Activated CD4-positive, alpha-beta T cell treated with anti-CD3 and anti-CD28 coated beads, Interleukin-2, amount 50 U/mL, for 4 hours (primary cell): Measurements from ENCODE around the gene NARF.
A peak's percentile ranks its signal among the peaks of the same experiment; 100 is the strongest.
"Not testable (repeated sequence)": the region's sequence is repeated elsewhere in the genome, so short reads cannot be mapped to it uniquely, and the experiment has no call there.

Experiments used
- DNase-seq, 2 experiments: peaks; one replicate each; pipeline ENCODE4 v3.0.0-alpha.2; 2020

NARF gene

GRCh38 chr17:82458179-82458884, at the start of gene NARF:
TSS of gene NARF (plus strand) at chr17:82458741. CDS start at chr17:82458804, 63 bp downstream.
- DNase-seq = peak; percentile 92 to 93

DNA sequence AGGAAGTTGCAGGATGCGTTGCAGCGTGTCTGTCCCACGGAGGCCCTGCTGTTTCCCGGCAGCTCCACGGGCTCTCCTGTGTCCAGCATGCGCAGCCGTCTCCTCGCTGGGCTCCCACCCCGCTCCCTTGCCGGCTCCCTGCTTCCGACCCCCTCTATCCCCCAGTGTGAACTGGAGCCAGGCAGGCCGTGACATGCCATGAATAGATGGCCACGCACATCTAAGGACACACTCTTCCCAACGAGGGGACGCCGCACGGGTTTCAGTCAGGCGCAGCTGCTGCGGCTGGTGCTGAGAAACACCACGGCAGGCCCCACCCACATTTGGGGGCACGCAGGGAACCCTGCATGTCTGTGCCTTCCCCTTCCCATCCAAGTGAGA, 49.6 kb upstream of the NARF start:
- DNase-seq = no peak

DNA sequence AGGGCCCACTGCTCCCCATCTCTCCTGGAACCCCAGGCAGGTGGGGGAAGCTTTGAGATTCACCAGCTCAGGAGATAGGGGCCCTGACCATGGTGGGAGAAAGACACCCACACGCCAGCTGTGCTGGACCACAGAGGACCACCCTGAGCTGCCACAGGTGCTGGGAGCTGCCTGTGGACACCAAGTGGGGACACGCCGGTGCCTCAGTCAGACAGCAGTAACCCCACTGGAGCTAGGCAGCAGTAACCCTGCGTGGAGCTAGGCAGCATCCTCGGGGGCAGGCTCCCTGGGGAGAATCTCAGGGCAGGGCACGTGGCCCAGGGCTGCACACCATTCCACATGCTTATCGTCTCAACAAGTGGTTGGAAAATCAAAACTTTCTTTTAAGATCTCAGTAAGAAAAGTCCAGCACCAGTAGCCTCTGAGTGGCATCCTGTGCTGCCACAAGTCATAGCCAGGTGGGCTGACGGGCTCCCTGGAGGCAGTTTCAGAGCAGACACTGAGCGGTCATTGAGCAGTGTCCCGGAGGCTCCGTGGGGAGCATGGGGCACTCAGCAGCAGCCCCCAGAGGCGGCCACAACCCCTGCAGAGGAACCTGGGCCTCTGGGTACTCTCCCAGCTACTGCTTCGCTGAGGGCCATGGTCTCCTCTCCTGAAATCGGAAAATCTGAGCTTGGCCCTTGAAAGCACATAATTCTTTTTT, 48.4 kb upstream of the NARF start:
- no peak for DNase-seq

DNA sequence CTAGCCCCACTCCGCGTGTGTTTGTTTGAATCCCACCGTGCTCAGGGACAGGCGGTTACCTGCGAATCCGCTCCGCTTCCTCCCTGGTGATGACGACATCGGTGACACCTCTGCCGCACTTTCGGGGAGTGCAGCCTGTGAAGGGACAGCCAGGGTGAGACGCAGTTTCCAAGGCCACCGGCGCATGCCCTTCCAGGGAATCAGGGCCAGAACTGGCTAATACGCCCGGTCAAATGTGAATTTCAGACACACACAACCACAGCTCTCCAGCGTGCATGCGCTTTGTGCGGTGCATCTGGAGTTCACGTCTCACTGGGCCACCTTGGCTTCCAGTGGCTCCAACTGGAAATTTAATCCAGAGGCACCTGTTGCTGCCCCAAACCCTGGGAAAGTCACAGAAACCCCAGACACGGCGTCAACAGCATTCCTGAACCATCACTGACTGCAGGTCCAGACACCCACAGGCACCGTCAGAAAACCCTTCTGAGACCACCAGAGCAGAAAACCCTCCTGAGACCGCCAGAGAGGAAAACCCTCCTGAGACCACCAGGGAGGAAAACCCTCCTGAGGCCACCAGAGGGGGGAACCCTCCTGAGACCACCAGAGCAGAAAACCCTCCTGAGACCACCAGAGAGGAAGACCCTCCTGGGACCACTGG, 47.0 kb upstream of the NARF start:
- no peak for DNase-seq

DNA sequence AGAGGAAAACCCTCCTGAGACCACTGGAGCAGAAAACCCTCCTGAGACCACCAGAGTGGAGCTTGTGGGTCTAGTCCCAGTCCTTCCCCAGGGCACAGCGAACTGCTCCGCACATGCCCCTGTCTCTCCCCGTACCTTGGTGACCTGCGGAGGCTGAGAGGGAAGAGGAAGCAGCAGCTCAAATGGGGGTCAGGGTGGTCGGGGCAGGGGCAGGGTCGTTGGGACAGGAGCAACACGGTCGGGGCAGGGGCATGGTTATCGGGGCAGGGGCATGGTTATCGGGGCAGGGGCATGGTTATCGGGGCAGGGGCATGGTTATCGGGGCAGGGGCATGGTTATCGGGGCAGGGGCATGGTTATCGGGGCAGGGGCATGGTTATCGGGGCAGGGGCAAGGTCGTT, 46.5 kb upstream of the NARF start:
- not testable (repeated sequence) for DNase-seq

DNA sequence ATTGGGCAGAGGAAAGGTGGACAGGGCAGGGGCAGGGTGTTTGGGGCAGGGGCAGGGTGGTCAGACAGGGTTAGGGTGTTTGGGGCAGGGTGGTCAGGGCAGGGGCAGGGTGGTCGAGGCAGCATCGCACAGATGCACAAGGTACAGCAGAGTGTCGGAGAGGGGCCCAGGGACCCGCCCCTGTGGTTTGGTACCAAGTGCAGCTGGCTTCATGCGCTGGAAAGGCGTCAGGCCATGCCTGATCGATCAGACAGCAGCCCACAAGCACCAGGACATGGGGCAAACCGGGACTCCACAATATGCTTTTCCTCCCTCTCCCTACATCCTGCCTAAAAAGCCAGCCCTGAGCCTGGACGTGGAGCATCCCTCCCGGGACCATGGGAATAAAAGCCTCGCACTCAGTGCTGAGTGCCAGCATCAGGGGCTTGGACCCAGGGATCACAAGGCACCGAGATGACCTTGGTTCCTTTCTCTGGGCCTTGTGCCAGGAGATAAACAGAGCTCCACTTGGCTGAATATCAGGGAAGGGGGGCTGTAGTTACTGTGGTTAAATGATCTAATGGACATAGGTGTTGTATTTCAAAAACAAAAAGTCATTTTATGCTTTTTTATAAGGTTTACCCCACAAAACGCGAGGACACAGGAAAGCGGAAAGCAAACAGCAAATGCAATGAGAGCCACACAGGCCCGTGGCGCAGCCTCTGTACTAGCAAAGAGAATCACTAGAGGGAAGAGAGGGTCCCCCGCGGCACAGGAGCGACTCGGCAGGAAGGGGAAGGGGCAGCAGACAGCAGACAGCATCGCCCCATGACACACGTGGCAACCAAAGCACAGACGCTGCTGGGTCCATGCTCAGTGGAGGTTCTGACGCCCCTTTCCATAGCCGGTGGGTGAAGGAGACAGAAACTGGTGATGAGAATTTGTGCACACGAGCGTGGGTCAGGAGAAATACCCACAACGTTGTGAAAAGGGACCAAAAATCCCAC, 45.7 kb upstream of the NARF start:
- no peak for DNase-seq

- peak; percentile 75 for DNase-seq
Measured at GRCh38 chr17:82414548-82415281, 43.8 kb upstream of the NARF start.

- DNase-seq = no peak
Measured at GRCh38 chr17:82415336-82415735, 43.2 kb upstream of the NARF start.

GRCh38 chr17:82415786-82416185, 42.8 kb upstream of the NARF start:
- DNase-seq = no peak

DNA sequence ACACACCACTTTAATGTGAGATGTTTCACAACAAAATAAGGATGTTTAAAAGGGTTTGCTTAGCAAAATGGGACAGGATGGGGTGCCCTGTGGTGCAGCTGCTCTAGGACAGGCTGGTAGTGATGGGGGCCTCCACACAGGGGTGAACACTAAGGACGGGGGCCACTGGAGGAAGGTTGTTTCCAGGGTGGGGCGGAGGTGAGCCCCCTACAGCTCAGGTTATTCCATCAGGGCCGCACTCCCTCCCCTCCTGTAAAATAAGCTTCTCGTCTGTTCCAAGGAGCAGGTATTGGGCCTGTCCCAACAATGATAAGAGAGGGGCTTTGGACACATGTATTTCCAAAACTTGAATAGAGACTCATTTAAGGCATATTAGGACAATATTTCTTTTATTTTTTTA, 42.3 kb upstream of the NARF start:
- DNase-seq = no peak

DNA sequence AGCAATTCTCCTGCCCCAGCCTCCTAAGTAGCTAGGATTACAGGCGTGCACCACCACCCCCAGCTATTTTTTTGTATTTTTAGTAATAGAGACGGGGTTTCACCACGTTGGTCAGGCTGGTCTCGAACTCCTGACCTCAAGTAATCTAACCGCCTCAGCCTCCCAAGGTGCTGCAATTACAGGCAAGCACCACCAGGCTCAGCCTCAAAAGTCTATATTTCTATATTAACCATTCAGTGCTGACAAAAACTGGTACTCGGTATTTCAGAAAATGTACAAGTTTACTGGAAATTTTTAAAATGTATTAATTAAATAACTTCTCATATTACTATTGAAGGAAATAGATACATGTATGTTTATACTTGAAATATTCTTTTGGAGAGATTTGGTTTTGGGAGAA, 41.8 kb upstream of the NARF start:
- DNase-seq = no peak

DNA sequence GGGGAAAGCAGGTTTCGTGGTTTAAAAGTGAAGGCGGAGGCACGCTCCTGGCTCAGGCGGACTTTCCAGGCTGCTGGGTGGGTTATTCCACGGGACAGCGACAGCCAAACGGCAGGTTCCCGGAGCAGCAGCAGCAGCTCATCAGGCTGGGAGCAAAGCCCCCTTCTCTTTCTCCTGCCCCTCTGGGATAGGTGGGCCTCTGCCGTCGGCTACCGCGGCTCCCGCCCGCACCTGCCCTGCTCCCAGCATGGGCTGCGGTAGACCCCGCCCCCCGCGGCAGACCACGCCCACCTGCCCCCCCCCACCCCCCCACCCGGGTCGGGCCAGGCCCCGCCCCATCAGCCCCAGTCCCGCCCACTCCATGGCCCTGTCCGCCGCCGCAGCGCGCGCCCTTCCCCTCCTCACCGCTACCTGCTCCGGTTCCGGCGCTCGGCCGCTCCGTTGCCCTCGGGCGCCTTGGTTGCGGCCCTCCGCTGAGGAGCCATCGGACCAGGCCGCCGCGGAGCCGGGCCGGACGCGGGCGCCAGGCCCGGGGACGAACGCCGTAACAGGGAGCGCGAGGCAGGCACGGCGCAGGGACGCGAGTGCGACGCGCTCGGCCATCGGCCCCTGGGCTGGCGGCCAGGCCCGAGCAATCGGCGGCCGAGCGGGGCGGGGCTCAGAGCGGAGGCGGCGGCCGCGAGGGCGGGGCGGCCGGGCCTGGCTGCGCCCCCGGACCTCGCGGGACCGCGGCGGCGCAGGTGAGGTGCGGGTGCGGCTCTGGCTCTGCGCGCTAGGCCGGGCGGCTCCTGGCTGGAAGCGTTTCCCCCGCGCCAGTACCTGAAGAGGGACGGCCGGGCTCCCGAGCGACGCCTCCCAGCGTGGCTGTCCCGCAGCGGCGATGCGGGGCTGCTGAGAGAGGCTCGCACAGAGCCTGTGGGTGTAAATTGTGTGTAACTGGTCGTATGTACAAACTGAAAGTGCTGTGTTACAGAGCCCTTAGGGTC, 40.2 kb upstream of the NARF start, which contains the start of the genes HEXD and OGFOD3:
HEXD (plus strand) TSS at position 347 of the 986 bp plus-strand sequence. CDS start 1,453 bp downstream, outside the sequence.
OGFOD3 (minus strand) TSS at position 586 of the 986 bp plus-strand sequence; CDS start at position 485, 101 bp downstream.
- DNase-seq = peak; percentile 71 to 75

GRCh38 chr17:82419540-82419939, 39.0 kb upstream of the NARF start:
- DNase-seq = no peak

- peak; percentile 52 to 59 for DNase-seq
Measured at GRCh38 chr17:82424001-82424862, 34.3 kb upstream of the NARF start.

DNA sequence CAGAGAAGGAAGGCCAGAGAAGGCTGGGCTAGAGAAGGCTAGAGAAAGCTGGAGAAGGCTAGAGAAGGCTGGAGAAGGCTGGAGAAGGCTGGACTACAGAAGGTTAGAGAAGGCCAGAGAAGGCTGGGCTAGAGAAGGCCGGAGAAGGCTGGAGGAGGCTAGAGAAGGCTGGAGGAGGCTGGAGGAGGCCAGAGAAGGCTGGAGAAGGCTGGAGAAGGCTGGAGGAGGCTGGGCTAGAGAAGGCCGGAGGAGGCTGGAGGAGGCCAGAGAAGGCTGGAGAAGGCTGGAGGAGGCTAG, 33.7 kb upstream of the NARF start:
- DNase-seq = no peak

DNA sequence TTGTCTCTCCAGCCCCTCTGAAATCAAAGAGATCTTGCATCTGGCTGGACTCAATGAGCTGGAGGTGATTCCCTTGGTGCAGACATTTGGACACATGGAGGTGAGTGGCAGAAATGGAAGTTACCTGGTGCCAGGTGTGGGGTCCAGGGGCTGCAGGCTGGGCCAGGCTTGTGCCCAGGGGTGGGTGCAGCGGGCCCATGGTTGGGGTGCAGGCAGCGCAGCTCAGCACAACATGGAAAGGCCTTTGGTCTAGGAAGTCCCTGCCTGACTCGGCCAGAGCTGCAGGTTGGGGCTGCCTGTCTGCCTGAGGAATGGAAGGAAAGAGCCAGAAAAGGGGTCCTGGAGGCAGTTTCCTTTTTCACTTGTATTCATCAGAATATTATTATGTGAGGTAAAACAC, 30.0 kb upstream of the NARF start:
- DNase-seq = no peak

GRCh38 chr17:82429824-82430223, 28.7 kb upstream of the NARF start:
- no peak for DNase-seq

- no peak for DNase-seq
Measured at GRCh38 chr17:82432017-82432416, 26.5 kb upstream of the NARF start.

DNA sequence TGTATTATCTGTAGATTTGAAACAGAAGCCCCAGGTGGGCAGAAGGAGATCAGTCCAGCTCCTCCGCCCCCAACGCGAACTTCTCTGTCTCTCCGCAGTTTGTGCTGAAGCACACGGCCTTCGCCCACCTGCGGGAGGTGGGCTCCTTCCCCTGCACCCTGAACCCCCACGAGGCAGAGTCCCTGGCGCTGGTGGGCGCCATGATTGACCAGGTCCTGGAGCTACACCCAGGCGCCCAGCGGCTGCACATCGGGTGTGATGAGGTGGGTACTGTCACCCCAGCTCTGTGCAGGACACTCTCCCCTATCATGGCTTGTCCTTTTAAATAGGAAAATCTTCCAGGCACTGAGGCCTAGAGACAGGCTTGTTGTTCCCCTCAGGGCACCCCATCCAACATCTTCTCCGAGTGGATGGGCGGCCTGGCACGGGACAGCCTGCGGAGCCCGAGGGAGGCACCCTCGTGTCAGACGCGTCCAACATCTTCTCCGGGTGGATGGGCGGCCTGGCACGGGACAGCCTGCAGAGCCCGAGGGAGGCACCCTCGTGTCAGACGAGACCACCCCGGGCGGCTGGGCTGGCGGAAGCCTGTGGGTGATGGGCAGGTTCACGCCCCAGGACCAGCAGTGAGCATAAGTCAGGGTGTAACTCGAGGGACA, 24.9 kb upstream of the NARF start:
- no peak for DNase-seq
